NCI-H345 (cell line): ENCODE data around the gene KLRD1.
"Not testable (repeated sequence)": the region's sequence is repeated elsewhere in the genome, so short reads cannot be mapped to it uniquely, and the experiment has no call there.

Experiments
- DNase-seq: peaks from one replicate; lab custom pipeline; 2025; lab: John Stamatoyannopoulos, UW

KLRD1 gene

GRCh38 chr12:10368206-10369171 lies 60.8 kb downstream of the KLRD1 start:
- no peak for DNase-seq

- no peak for DNase-seq
These were observed 62.1 kb downstream of the KLRD1 start for GRCh38 chr12:10369557-10370415.

- not testable (repeated sequence) for DNase-seq
These were observed 64.3 kb downstream of the KLRD1 start for GRCh38 chr12:10371893-10372535.

- no peak for DNase-seq
These were observed 64.9 kb downstream of the KLRD1 start for GRCh38 chr12:10372559-10372958.

GRCh38 chr12:10374624-10375018 lies 67.0 kb downstream of the KLRD1 start:
- DNase-seq = no peak

- not testable (repeated sequence) for DNase-seq
These were observed 71.1 kb downstream of the KLRD1 start for GRCh38 chr12:10378737-10379136.
